ENCODE results near the gene GJD4.

Gene GJD4

DNA sequence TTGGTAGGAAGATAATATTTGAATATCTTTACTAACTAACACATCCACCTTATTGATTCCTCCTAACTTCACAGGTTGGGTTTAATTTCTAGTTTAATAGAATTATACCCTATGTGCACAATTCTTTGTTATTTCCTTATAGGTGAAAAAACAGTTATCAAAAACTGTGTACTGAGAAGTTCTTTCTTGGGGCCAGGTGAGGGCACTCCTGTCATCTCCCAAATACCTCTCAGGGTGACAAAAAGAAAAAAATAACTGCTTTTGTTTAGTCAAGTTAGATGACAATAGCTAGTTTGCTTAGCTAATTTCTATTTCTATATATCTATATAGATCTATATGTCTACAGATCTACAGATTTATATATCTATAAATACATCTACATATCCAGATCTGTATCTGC lies 26.9 kb downstream of the GJD4 start:
- DNase-seq = no peak

DNA sequence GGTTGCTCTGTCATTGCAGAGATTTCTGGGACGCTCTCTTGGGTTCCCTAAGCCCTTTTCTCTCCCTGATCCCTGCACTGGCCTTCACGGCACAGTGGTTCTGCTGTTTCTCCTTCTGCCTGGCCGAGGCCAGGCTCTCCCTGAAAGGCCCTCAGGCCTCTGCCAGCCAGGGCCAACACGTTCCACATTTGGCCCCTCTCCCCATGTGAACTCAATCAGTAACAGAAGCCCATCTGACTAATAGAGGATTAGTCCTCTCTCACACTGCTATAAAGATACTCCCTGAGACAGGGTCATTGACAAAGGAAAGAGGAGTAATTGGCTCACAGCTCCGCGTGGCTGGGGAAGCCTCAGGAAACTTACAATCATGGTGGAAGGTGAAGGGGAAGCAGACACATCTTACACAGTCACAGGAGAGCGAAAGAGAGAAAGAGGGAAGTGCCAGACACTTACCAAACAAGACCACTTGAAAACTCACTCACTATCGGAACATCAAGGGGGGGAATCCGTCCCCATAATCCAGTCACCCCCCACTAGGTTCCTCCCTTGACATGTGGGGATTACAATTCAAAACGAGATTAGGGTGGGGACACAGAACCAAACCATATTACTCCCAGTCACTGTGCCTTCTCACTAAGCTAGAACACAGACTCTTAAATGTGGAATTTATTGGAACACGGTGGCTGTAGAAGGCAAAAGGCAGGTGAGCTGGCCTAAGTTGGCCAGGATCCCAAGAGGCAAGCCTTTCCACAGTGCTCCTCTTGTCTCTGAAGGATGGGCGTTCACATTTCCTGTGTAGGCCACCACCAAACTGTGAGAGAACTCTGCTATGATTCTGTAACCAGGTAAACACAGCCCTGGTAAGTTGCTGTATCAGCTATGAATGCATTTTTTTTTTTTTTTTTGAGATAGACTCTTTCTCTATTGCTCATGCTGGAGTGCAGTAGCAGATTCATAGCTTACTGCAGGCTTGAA lies 28.2 kb downstream of the GJD4 start:
- DNase-seq = no peak

DNA sequence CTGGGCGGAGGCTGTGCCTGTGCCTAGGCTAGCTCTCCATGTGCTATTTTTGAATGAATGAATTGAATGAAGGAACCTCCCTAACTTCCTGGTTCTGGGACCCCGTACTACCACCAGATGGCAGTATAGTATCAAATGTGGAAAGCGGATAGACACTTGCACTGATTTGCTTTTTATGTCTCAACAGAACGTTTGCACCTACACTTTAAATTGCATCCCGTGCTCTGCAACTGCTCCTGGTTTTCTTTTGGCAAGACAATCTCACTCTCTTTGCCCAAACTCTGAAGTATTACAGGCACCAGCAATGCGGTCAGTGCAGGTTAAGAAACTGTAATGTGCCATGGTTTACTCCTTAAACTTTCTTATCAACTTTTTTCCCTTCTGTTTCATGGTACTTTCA lies 30.4 kb downstream of the GJD4 start:
- DNase-seq = peak; percentile 69

DNA sequence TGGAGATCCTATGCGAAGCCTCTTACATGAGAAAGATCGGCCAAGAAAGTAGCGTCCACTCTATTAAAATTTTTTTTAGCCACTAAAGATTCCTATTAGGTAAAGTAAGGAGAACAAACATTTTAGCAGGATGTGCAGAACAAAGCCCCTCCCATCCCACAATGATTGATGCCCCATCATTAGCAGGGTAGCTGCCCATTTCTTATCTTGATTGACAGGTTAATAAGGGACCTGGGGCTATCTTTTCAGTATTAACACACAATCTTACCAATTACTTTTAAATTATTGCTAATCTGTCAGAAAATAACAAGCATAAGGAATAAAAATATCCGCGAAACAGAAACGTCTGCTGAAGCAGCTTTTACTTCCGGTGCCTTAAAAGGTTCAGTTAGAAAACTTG lies 31.8 kb downstream of the GJD4 start:
- DNase-seq = no peak

DNA sequence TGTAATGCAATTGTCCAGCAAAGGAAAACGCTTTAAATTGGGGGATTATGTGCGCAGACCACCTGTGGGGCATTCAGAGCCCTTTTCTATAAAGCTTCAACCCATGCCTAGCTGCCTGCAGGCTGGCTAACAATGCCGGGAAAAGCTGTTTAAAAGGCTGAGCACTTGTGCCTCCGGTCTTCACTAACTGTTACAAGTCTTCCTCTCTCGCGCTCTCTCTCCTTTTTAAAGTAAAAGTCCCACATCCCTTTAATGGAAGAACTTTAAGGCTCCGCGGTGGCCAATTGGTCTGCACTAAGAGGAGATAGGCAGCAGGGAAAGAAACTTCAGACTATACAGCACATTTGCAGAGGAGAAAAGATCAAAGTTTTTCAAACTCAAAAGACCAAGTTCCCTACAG lies 32.3 kb downstream of the GJD4 start:
- peak; percentile 9 for DNase-seq

DNA sequence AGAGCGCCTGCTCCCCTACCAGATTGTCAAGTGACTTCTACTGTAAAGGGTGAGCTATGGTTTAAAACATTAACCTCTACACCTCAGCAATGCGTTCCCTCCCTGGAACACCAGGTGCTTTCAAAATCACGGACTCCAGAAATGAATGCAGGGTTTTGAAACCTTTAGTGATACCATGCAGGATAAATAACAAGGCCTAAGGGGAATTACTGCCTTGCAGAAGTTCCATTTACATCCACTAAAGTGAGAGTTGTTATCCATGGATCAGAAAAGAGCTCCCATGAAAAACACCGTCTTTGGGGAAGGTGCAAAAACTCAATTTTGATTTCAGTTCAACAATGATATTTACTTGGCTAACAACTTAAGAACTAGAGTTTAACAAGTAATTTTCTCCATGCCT lies 33.0 kb downstream of the GJD4 start:
- no peak for DNase-seq

DNA sequence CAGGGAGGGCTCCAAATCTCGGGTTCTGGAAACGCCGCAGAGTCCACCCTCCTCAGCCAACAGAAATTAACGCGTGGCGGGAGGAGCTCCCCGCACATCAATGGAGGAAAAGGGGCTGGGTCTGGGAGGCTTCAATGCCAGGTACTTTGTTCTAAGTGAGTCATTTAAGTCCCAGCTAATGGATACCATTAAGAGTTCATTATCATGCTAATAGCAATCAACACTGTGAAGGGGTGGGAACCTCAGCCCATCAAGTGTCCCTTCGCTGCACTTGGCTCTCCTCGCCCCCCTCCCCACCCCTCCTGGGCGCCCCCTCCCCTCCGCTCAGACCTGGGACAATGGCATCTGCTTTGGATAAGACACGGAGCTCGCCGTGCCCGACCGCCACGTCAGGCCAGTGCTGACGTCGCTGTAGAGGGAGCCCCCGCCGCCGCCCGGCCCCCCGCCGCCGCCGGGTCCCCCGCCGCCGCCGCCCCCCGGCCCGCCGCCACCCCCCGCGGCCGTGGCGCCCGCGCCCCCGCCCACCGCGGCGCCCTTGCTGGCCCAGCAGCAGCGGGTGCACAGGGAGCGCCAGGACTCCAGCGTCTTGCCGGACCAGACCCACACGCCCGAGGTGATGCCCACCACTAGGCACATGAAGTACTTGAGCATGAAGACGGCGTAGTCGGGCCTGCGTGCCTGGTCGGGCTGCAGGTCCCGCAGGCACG lies 34.0 kb downstream of the GJD4 start:
- DNase-seq = peak; percentile 17

DNA sequence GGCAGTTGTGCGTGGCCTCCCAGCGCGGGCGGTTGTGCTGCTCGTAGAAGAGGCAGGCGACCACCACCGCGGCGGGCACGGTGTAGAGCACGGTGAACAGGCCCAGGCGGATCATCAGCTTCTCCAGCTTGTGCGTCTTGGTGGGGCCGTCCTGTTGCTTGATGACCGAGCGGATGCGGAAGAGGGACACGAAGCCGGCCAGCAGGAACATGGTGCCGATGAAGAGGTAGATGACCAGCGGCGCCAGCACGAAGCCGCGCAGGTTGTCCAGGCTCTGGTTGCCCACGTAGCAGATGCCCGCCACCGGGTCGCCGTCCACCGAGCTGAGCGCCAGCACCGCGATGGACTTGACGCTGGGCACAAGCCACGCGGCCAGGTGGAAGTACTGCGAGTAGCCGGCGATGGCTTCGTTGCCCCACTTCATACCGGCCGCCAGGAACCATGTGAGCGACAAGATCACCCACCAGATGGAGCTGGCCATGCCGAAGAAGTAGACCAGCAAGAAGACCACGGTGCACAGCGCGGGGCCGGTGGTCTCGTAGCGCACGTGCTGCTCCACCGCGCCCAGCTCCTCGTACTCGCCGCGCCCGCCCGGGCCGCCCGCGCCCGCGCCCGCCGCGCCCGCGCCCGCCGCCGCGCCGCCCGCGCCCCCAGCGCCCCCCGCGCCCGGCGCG lies 34.7 kb downstream of the GJD4 start:
- DNase-seq = peak; percentile 11

DNA sequence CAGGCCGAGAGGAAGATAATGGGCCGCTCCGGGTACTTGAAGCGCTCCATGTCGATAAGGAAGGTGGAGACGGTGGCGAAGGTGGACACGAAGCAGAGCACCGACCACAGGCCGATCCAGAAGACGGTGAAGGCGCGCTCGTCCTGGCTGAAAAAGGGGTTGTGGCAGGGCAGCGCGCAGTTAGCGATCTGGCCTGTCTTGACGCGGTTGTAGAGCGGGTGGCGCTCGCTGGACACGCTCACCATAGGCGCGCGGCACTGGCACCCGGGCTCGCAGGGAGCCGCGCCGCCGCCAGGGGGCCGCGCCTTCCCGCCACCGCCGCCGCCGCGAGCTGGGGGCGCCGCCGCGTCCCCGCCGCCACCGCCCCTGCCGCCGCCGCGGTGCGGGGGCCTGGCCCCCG lies 35.3 kb downstream of the GJD4 start:
- DNase-seq = peak; percentile 61

DNA sequence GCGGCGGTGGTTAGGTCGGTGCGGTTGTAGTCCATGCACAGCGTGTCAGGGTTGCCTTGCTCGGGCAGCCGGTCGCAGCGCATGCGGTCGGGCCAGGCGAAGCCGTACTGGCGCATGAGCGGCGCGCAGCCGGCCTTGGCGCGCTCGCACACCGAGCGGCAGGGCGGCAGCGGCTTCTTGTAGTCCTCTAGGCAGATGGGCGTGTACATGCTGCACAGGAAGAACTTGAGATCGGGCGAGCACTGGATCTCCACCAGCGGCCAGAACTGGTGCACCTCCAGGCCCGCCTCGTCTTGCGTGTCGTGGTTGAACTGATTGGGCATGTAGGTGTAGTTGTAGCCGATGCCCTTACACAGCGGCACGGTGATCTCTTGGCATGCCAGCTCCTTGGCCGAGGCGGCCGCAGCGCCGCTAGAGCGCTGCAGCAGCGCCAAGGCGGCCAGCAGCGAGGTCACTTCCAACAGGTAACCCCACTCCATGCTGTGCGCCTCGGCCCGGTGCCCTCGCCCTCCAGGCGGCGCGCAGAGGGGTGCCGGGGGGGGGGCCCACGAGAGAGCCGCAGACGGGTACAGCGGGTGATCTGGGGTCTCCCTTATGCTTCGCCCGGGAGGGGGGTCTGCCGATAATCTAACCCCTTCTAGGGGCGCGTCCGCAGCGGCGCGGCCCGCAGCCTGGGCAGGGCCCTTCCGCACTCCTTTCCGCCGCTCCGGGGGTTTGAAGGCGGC lies 36.0 kb downstream of the GJD4 start:
- peak; percentile 77 for DNase-seq

DNA sequence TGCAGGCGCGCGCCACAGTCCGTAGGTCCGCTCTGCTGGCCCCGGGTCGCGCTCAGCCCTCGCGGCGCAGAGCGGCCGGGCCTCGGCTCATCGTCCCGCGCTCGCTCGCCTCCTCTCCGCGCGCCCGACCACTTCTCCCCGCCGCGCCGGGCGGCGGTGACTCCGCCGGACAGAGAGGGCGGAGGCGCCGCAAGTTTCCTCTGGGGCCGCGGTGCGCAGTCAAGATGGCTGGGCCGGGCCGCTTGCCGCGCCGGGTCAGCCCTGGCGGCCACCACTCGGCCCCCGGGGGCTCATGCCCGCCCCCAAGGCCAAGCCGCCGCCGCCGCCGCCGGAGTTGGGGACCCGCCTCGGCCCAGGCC lies 36.5 kb downstream of the GJD4 start:
- DNase-seq = peak; percentile 54

DNA sequence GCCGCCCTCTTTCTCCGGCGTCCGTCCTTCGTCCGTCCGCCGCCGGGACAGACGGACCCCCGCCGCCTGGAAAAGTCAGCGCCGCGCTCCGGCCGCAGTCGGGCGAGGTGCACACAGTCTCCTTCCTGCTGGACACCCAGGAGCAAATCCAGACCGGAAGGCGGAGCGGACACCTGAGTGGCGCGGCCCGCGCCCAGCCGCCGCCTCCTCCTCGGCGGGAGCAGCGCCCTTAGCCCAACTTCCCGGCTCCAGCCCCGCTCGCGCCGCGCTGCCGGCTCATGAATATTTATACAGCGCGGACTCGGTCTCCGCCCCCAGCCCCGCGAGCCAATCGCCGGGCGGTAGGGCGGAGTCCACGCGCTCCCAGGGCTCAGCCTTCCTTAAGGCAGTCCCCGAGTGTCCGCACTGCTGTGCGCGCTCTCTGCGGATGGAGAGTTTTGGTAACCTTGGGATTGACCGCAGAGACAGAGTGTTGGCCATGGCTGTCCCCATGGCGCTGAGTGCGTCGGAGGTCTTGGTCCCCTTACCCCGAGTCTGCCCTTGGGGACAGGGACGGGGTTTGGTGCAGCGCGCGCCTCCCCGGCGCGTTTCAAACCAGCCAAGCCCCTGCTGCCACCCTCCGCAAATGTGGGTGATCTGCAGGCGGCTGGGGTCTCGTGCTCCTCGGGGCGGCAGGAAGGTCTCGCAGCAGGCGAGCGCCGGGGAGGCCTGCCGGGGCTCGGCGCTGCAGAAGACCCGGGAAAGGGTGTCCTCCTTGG lies 37.1 kb downstream of the GJD4 start, which contains the start of gene FZD8:
Gene FZD8 (minus strand): TSS at position 262 of the 758 bp plus-strand sequence. CDS start 867 bp downstream, outside the sequence.
- DNase-seq = peak; percentile 91

DNA sequence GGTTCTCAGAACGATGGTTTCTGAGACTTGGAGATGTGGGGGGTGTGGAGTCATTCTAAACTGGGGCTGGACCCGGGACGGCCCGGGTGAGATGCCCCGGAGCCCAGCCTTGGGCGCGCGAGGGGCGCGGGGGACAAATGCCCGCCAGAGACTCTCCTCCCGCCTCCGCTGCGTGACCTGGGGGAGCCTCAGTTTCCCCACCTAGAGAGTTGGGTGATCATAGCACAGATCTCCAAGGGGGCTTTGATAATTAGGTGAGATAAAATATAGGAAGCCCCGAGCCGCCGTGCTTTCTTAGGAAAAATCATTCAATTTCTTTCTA lies 37.6 kb downstream of the GJD4 start:
- no peak for DNase-seq

DNA sequence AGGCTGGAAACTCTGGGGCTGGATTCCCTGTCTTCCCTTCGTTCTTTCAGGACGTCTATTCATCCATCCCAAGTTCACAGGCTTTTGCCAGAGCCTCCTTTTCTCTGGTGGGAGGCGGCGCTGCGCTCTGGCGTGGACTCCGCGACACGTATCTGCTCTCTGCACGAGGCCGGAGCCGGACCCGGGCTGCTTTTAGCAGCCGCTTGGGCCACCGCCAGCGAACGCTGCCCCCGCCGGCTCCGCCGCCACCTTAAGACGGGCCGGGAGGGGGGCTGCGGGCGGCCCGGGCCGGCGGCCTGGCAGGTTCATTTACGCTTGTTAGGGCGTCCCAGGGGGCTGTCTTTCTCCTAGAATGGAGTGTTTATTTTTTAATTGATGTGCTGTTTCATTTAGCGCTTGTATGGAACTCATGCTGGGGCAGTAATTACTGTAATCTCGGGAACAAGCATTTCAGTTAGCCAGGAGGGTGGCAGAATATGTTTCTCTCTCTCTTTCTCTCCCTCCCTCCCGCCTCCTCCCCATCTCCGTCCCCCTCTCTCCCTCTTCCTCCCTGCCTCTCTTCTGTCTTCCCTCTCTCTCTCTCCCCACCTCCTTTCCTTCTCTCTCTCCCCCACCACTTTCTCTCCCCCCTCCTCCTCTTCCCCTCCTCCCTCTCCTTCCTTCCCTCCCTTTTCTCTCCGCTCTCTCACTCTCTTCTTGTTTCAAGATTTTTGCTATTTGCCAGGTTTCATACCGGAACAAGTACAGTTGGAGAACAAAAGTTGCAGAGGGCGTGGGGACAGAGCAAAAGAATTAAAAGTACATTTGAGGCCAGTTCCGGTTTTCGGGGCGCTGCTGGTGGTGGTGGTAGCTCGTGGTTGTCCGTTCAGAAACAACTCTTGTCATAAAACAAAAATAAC lies 38.3 kb downstream of the GJD4 start:
- peak; percentile 95 for DNase-seq

DNA sequence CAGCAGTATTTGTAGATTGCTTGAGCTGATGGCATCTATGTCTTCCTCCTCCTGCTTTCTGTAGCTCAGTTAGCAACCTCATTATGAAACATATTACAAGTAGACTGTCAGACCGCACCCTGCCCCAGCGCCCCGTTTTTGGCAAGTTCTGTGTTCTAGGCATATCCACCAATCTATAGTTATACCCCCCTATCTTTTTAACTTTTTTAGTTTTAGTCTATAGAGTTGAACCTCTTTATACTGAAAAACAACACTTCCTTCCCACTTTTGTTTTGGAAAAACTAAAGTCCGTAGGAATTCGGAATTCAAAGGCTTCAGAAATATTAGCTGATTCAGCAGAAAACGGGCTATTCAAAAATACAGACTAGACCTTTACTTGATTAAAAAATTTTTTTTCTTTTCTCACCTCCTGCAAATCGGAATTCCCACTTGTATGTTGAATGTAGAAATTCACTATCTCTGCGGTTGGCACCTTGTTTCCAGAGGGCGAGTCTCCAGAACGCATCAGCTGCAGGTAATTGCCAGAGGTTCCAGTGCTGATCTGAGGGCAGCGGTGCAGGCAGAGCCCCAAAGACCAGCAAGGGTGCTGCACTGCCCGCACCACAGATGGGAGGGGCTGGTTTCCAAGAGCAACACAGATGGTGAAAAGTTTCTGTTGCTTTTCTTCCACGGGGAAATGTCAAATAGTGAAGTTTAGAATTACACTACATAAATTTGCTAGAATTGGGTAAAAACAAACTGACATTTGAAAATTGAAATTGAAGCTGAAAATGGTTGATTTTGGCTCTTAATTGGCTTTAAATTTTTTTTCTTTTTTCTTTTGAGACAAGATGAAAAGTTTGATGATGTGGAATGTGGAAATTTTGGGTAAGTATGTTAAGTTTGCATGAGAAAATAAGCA lies 39.2 kb downstream of the GJD4 start:
- DNase-seq = peak; percentile 45

DNA sequence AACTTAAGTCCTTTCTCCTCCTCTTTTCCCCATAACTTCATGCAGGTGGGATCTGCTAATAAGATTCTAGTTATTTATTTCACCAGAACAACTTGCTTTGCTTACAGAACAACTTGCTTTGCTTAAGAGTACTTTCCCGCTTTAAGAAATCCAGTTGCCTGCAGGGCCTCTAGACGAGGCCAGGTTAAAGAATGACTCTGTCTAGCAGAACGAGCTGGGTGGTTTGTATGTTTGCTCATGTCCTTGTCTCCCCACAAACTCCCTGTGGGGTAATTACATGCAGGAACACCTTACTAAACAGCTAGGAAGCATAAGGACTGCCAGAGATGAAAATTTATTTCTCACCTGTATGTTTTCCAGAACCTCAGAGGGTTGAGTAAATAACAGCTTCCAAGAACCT lies 45.8 kb downstream of the GJD4 start:
- peak; percentile 70 for DNase-seq

DNA sequence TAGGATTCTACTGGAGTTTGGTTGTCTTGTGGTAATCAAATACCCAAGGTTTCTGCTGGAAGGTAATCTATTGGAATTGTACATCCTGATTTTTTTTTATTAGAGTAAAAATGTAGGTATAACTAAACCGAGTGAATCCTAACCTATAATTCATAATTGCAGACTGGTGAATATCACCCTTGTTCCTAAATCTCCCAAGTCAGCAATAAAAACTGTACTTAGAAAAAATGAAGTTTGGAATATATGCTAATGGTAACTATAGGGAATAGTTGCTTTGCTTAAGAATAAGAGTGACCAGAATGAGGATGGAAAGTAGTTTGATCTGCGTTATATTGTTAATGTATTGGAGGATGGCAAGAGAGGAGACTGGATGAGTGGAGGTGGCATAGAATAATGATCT lies 47.7 kb downstream of the GJD4 start:
- no peak for DNase-seq

DNA sequence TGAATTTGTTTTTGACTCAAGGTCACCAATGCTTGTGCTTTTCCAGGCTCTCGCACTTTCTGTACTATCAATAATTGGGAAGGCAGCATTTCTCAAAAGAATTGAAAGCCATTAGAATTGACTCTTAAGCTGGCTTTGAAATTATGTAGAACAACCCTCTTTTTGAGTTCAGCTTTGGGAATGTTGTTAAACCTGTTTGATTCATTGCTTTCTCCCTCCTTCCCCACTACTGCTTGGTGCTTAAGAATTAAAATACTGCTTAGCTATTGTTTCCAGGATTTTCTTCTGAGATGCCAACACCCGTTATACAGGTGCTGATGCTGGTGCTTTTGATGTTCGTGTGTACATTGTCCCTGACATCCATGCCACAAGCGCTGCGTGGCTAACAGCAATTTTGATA lies 52.5 kb downstream of the GJD4 start:
- no peak for DNase-seq
